Astrocyte of the cerebellum (primary cell): ENCODE measurements around the gene PSD.
A peak's percentile ranks its signal among the peaks of the same experiment; 100 is the strongest.

ENCODE experiments used
- DNase-seq: peaks from one replicate; pipeline ENCODE4 v3.0.0-alpha.2; 2011; ENCODE audit warnings: low read depth
- H3K4me3 ChIP-seq: 2 replicates; pipeline ENCODE4 v1.5.1; 2011; ENCODE audit warnings: mild to moderate bottlenecking, low read depth, low read length, moderate library complexity
- in situ Hi-C: cut with HindIII; loops from 2 replicates; pipeline ENCODE4 v1.10.0; 2017; ENCODE audit warnings: low sequenced_read_pairs
- TF ChIP-seq, protein P1 (sequence below): IDR thresholded peaks from 2 replicates; pipeline ENCODE4 v1.5.1; 2012; ENCODE audit warnings: low read length, low read depth, moderate library complexity, mild to moderate bottlenecking; ENCODE audit errors: missing control alignments

The PSD gene

DNA sequence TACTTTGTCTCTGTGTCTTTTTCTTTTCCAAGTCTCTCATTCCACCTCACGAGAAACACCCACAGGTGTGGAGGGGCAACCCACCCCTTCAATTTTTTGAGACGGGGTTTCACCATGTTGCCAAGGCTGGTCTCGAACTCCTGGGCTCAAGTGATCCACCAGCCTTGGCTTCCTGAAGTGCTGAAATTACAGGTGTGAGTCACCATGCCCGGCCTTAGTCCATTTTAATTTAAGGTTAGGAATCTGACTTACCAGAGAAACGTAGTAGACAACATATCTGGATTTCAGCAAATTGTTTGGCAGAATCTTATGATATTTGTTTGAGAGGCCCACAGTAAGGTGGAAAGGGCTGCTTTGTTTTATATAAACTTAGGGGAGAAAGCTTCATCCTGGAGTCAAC, 26.3 kb downstream of the PSD start:
- H3K4me3 ChIP-seq: no peak overlapping the region

DNA sequence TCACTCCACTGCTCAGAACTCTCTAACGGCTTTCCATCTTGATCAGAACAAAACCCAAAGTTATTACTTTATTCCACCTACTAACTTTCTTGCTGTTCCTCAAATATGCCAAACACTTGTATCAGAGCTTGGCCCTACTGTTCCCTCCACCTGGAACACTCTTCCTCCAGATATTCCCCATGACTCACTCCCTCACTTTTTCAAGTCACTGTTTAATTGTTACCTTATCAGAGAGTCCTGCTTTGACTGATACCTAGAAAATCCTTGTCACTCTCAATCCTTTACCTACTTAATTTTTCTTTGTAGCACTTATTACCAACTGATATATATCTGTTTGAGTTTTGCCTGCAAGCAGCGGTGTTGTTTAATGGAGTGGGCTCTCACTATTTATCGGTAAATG, 28.7 kb downstream of the PSD start:
- TF ChIP-seq, protein P1, sequence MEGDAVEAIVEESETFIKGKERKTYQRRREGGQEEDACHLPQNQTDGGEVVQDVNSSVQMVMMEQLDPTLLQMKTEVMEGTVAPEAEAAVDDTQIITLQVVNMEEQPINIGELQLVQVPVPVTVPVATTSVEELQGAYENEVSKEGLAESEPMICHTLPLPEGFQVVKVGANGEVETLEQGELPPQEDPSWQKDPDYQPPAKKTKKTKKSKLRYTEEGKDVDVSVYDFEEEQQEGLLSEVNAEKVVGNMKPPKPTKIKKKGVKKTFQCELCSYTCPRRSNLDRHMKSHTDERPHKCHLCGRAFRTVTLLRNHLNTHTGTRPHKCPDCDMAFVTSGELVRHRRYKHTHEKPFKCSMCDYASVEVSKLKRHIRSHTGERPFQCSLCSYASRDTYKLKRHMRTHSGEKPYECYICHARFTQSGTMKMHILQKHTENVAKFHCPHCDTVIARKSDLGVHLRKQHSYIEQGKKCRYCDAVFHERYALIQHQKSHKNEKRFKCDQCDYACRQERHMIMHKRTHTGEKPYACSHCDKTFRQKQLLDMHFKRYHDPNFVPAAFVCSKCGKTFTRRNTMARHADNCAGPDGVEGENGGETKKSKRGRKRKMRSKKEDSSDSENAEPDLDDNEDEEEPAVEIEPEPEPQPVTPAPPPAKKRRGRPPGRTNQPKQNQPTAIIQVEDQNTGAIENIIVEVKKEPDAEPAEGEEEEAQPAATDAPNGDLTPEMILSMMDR: no peak
- DNase-seq: no peak
- in situ Hi-C loops: no loop called here
- no peak overlapping the region for H3K4me3 ChIP-seq

More for the DNA sequence above, 26.3 kb downstream of the PSD start:
- in situ Hi-C loops: no loop called here
- TF ChIP-seq, protein P1: no peak
- no peak for DNase-seq

DNA sequence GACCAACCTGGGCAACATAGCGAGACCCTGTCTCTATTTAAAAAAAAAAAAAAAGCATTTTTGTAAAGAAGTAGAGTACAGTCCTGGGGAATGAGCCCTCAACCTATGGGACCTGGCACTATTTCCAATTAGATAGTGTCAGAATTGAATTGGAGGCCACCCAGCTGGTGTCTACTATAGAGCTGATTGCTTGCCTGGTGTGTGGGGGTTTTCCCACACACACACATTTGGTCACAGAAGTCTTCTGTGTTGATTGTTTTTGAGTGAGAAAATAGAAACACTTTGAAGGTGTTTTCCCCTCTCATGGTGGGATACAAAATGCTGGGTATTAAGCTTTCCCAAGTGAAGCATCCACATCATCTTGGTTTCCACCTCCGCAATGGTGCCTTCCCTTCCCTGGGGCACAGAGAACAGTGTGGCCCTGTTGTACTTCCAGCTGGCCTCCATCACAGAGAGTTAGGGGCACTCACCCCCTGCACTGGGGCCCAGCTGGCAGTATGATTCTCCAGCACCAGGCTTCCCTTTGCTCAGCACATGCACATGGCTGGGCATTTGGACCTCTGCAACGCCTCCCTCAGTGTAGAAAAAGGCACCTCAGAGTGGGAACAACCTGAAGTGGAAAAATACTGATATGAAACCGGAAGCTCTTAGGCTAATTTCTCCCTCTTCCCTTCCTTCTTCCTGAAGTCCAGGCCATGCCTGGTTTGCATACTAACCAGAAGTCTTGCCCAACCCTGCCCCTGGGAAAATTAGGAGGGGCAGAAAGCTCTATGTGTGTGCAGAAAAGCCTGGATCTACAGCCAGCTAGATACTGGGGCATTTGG, 33.8 kb downstream of the PSD start:
- H3K4me3 ChIP-seq: no peak overlapping the region
- DNase-seq: no peak
- TF ChIP-seq, protein P1: no peak
- in situ Hi-C loops: no loop called here

DNA sequence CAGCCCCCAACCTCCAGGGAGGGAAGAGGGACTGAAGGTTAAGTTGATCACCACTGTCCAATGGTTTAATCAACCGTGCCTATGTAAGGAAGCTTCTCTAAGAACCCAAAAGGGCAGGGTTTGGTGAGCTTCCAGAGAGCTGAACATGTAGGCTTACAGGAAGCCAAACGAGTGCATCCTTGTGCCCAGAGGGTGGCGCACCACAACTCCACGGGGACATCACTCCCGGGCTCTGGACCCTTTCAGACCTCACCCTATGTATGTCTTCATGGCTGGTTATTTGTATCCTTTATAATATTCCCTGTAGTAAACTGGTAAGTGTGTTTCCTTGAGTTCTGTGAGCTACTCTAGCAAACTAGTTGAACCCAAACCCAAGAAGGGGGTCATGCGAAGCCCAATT, 34.5 kb downstream of the PSD start:
- no peak overlapping the region for H3K4me3 ChIP-seq
- TF ChIP-seq, protein P1: peak; percentile 12
- no peak for DNase-seq
- in situ Hi-C loops: no loop called here

DNA sequence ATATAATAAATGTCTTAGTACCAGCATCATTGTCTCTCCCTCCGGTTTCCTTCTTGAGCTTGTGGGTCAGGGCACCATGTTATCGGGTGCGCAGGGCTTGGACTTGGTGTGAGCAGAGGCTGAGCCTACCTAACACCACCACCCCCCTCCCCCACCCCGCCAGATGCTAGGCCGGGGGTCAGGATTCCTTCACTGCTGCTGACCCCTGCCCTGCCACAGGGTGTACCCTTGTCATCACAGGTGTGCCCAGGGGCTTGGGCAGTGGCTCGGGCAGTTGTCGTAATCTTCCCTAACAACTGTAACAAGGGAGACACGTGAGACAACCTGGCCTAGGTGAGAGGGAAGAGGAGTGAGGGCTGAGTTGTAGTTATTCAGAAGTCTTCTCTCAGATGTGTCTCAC, 35.7 kb downstream of the PSD start:
- DNase-seq: no peak
- TF ChIP-seq, protein P1: no peak
- H3K4me3 ChIP-seq: no peak overlapping the region
- in situ Hi-C loops: no loop called here

DNA sequence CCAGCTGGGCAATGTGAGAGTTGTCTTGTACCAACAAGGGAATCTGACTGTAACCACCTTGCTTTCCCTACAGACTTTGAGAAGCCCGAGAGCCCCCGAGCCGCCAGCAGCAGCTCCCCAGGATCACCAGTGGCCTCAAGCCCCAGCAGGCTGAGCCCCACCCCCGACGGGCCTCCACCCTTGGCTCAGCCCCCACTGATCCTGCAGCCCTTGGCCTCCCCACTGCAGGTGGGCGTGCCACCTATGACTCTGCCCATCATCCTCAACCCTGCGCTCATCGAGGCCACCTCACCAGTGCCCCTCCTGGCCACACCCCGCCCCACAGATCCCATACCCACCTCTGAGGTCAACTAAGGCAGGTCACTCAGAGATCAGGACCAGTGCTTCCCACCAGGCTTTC, 36.6 kb downstream of the PSD start:
- in situ Hi-C loops: no loop called here
- DNase-seq: no peak
- TF ChIP-seq, protein P1: no peak
- H3K4me3 ChIP-seq: no peak overlapping the region
